Uterus (tissue), 4 donors: Measurements from ENCODE around the gene ASTN1. TPM values are rescaled to one million over a fixed set of nuclear protein-coding genes. Genes with fewer than 3 reads are reported as not detected.

Source experiments
- DNase-seq, 2 donors: peaks; one replicate each; pipeline ENCODE4 v3.0.0-alpha.2; 2019 to 2020
- H3K27ac ChIP-seq, 2 donors: fragments of 200-600 bp; sonication (generic); 1 replicate in 1 of 2; 2 replicates in 1 of 2; pipeline ENCODE4 v1.5.1; 2016 to 2018
- H3K27me3 ChIP-seq, 2 donors: fragments of 200-600 bp; sonication (generic); one replicate each; pipeline ENCODE4 v1.5.1; 2018 to 2019; ENCODE audit warnings: control low read depth in 1 of 2
- H3K36me3 ChIP-seq, 2 donors: fragments of 200-600 bp; sonication (generic); one replicate each; pipeline ENCODE4 v1.5.1; 2019; ENCODE audit warnings: control low read depth in 1 of 2
- H3K4me1 ChIP-seq, 2 donors: fragments of 200-600 bp; sonication (generic); one replicate each; pipeline ENCODE4 v1.5.1; 2018 to 2019; ENCODE audit warnings: control low read depth in 1 of 2
- H3K4me3 ChIP-seq, 2 donors: fragments of 200-600 bp; sonication (generic); 1 replicate in 1 of 2; 2 replicates in 1 of 2; pipeline ENCODE4 v1.5.1; 2018 to 2019; ENCODE audit warnings: mild to moderate bottlenecking in 1 of 2
- H3K9me3 ChIP-seq, 2 donors: fragments of 200-600 bp; sonication (generic); one replicate each; pipeline ENCODE4 v1.5.1; 2019; ENCODE audit warnings: control low read depth in 1 of 2
- CTCF ChIP-seq, 4 experiments: fragments of 200-600 bp in 2 of 4; fragments of 450-650 bp in 2 of 4; sonication (generic) in 2 of 4; IDR thresholded peaks; one replicate each; pipeline ENCODE4 v1.5.1; 2016 to 2019; ENCODE audit warnings: antibody characterized with exemption in 4 of 4, mild to moderate bottlenecking in 2 of 4, moderate library complexity in 1 of 4
- POLR2A ChIP-seq, 2 donors: fragments of 450-650 bp; IDR thresholded peaks; one replicate each; pipeline ENCODE4 v1.6.1; 2016; ENCODE audit warnings: antibody characterized with exemption in 2 of 2, mild to moderate bottlenecking in 1 of 2, moderate library complexity in 1 of 2
- intact Hi-C: fragments of 100-400 bp; cut with DNase I; formaldehyde crosslinking; loops from one replicate; pipeline ENCODE4 v1.15.1; 2023; ENCODE audit warnings: low total_unique reads
- total RNA-seq, 4 donors: library from RNA; depleted of rRNA in 3 of 4; stranded (reverse); fragments of >200 nt in 3 of 4; gene quantifications; one replicate each; pipeline versions ENCODE4 v1.1.0 to v1.2.4, GENCODE V29; 2014 to 2023
- donor health status: DM: yes; HTN: yes; CAD: no.

Gene ASTN1
- total RNA-seq, 4 donors from 2014 or later = 0.29 to 42.7 (median 2.5) TPM

GRCh38 chr1:177092001-177092400 lies 72.5 kb downstream of the ASTN1 start:
- intact Hi-C loops = no loop called here
- Histone ChIP-seq H3K27ac (no peak overlapping the region), H3K9me3 (no peaks in the 10 kb centered on the region), H3K4me3 (no peak overlapping the region), H3K27me3 (no peaks in the 10 kb centered on the region), H3K36me3 (no peaks in the 10 kb centered on the region), H3K4me1 (no peaks in the 10 kb centered on the region)
- TF ChIP-seq POLR2A (IDR thresholded peaks at IDR 0.05) (no peak), CTCF (IDR thresholded peaks at IDR 0.05) (no peak)
- DNase-seq = no peak

- no peak for TF ChIP-seq POLR2A (IDR thresholded peaks at IDR 0.05)
- TF ChIP-seq CTCF (IDR thresholded peaks at IDR 0.05) = no peak
- Histone ChIP-seq H3K27ac (no peak overlapping the region), H3K9me3 (no peaks in the 10 kb centered on the region), H3K36me3 (no peaks in the 10 kb centered on the region), H3K4me1 (no peaks in the 10 kb centered on the region), H3K27me3 (no peaks in the 10 kb centered on the region), H3K4me3 (no peak overlapping the region)
- intact Hi-C loops = no loop called here
- DNase-seq = no peak
These were observed 73.5 kb downstream of the ASTN1 start for GRCh38 chr1:177091040-177091439.

- Histone ChIP-seq H3K36me3 (no peaks in the 10 kb centered on the region), H3K4me3 (no peak overlapping the region), H3K9me3 (no peaks in the 10 kb centered on the region), H3K27ac (no peak overlapping the region), H3K4me1 (no peaks in the 10 kb centered on the region), H3K27me3 (no peaks in the 10 kb centered on the region)
- TF ChIP-seq POLR2A (IDR thresholded peaks at IDR 0.05) (no peak), CTCF (IDR thresholded peaks at IDR 0.05) (no peak)
- DNase-seq = no peak
- intact Hi-C loops = no loop called here
These were observed 75.5 kb downstream of the ASTN1 start for GRCh38 chr1:177088966-177089365.

GRCh38 chr1:177082855-177083693 lies 81.4 kb downstream of the ASTN1 start:
- Histone ChIP-seq H3K36me3 (no peaks in the 10 kb centered on the region), H3K27ac (no peak overlapping the region), H3K4me3 (no peak overlapping the region), H3K27me3 (no peaks in the 10 kb centered on the region), H3K9me3 (no peaks in the 10 kb centered on the region), H3K4me1 (no peaks in the 10 kb centered on the region)
- DNase-seq = no peak
- intact Hi-C loops = no loop called here
- TF ChIP-seq POLR2A (IDR thresholded peaks at IDR 0.05) (no peak), CTCF (IDR thresholded peaks at IDR 0.05) (no peak)

- Histone ChIP-seq H3K36me3 (no peaks in the 10 kb centered on the region), H3K27me3 (no peaks in the 10 kb centered on the region), H3K4me3 (no peak overlapping the region), H3K27ac (no peak overlapping the region), H3K9me3 (no peaks in the 10 kb centered on the region), H3K4me1 (no peaks in the 10 kb centered on the region)
- intact Hi-C loops = no loop called here
- TF ChIP-seq POLR2A (IDR thresholded peaks at IDR 0.05) (no peak), CTCF (IDR thresholded peaks at IDR 0.05) (no peak)
- DNase-seq = no peak
These were observed 83.9 kb downstream of the ASTN1 start for GRCh38 chr1:177080564-177080963.
